Stomach smooth muscle (tissue), 2 donors: ENCODE data around the gene NOC4L.
"Not testable (repeated sequence)": the region's sequence is repeated elsewhere in the genome, so short reads cannot be mapped to it uniquely, and the experiment has no call there.

Source experiments
- H3K27ac ChIP-seq: one replicate; pipeline ENCODE4 v1.7.0; 2013; ENCODE audit warnings: mild to moderate bottlenecking, low read length, inconsistent platforms
- H3K27me3 ChIP-seq, 2 donors: one replicate each; pipeline ENCODE4 v1.7.0; 2013; ENCODE audit warnings: low read length in 2 of 2; ENCODE audit not compliant: insufficient read depth in 2 of 2, control insufficient read depth in 1 of 2
- H3K36me3 ChIP-seq, 2 donors: one replicate each; pipeline ENCODE4 v1.7.0; 2013; ENCODE audit warnings: low read length in 2 of 2; ENCODE audit not compliant: control insufficient read depth in 2 of 2, insufficient read depth in 2 of 2
- H3K4me1 ChIP-seq: one replicate; pipeline ENCODE4 v1.7.0; 2013; ENCODE audit warnings: low read length; ENCODE audit not compliant: control insufficient read depth, insufficient read depth
- H3K4me3 ChIP-seq, 2 donors: one replicate each; pipeline ENCODE4 v1.7.0; 2013; ENCODE audit warnings: low read length in 2 of 2
- H3K9ac ChIP-seq, 2 donors: one replicate each; pipeline ENCODE4 v1.7.0; 2013; ENCODE audit warnings: low read length in 2 of 2, mild to moderate bottlenecking in 1 of 2
- H3K9me3 ChIP-seq, 2 donors: one replicate each; pipeline ENCODE4 v1.7.0; 2013; ENCODE audit warnings: low read length in 2 of 2; ENCODE audit not compliant: control insufficient read depth in 2 of 2
- donor health status: healthy.
- donor health status: Pancreatic carcinoma.

Gene NOC4L

DNA sequence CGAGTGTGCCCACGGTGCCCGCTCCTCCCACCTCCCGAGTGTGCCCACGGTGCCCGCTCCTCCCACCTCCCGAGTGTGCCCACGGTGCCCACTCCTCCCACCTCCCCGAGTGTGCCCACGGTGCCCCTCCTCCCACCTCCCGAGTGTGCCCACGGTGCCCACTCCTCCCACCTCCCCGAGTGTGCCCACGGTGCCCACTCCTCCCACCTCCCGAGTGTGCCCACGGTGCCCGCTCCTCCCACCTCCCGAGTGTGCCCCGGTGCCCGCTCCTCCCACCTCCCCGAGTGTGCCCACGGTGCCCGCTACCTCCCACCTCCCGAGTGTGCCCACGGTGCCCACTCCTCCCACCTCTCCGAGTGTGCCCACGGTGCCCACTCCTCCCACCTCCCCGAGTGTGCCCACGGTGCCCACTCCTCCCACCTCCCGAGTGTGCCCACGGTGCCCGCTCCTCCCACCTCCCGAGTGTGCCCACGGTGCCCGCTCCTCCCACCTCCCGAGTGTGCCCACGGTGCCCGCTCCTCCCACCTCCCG lies 9.5 kb upstream of the NOC4L start:
- H3K36me3 ChIP-seq = peaks cover 4 to 10% of the 10 kb centered on the region in 2 donors
- H3K9ac ChIP-seq, H3K27ac ChIP-seq, H3K4me1 ChIP-seq, H3K9me3 ChIP-seq, H3K4me3 ChIP-seq, H3K27me3 ChIP-seq: not testable (repeated sequence)

DNA sequence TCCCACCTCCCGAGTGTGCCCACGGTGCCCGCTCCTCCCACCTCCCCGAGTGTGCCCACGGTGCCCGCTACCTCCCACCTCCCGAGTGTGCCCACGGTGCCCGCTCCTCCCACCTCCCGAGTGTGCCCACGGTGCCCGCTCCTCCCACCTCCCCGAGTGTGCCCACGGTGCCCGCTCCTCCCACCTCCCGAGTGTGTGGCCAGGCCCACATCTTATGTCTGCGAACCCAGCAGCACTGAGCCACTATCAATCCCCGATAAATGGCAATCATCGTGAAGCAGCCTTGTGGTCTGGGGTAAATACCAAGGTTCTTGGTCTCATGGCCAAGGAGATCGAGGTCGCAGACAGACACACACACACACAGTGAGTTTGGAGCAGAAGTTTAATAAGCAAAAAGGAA lies 8.0 kb upstream of the NOC4L start:
- H3K27me3 ChIP-seq, H3K4me1 ChIP-seq, H3K27ac ChIP-seq, H3K4me3 ChIP-seq, H3K9me3 ChIP-seq, H3K9ac ChIP-seq: not testable (repeated sequence)
- H3K36me3 ChIP-seq = peaks cover 18 to 25% of the 10 kb centered on the region in 2 donors

DNA sequence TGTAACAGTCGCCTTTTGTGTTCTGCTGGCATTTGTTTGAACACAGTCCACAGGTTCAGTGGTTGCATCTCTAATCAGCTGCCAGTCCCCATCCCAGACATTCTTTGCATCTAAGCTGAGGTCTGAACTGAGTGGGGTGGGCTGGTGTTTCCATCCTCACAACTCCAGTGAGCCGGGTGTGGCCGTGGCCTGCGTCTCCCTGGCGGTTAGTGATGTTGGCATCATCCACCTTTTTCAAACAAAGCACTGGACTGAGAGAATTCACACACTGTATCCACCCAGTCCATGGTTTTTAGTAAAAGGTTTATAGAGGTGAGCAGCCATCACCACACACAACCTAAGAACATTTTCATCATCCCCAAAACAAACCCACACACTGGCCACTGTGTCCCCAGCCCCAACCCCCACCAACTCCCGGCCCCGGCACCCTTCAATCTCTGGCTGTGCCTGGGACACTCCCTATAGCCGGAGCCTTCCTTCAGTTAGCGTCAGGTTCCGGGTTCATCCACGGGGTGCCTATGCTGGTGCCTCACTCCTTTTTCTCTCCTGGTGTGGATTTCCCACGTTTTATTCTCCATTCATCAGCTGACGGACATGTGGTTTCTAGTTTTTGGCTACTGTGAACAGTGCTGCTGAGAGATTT lies 6.7 kb upstream of the NOC4L start:
- Histone ChIP-seq H3K36me3 (peaks cover 28 to 32% of the 10 kb centered on the region in 2 donors), H3K4me1 (peaks cover 8% of the 10 kb centered on the region), H3K9me3 (no peaks in the 10 kb centered on the region), H3K9ac (no peak overlapping the region), H3K27ac (no peak overlapping the region), H3K27me3 (no peaks in the 10 kb centered on the region), H3K4me3 (no peak overlapping the region)

DNA sequence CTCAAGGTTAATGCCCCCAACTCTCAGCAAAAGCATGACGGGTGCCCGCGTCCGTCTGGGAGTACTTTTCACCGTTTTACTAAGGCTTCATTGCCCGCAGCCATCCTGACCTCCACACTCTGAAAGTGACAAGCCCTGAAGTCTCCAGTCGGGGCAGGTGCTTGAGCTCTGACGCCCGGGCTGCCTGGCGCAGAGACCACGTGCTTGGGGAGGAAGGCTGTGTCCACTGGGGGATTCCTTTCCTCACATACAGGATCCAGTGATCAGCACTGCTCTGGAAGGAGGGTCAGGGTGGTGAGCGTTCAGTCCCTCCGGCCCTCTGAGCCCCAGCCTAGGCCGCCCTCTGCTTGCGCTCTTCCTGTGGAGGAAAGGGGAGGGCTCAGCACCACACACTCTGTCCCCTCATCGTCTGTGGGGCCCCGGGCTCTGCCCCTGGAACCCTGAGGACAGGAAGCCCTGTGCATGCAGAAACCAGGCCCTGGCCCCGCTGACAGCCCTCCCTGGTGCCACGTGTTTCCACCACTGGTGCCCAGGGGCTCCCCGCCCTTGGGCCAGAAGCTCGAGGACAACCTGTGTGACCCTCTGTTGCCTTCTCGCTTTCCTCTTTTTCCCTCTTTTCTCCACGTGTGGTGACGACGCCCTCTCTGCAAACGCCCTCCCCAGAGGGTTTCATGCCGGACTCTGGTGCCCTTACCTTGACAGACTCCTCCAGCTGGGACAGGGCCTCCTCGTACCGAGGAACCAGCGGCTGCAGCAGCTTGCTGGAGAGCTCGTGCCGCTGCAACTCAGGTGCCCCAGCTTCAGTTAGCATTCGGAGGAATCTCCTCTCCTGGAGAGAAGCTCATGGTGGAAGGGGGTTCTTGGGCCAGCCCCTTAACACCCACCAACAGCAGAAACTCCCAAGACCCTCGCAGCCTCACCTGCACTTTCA lies 5.1 kb upstream of the NOC4L start:
- H3K36me3 ChIP-seq = peaks cover 28 to 32% of the 10 kb centered on the region in 2 donors

DNA sequence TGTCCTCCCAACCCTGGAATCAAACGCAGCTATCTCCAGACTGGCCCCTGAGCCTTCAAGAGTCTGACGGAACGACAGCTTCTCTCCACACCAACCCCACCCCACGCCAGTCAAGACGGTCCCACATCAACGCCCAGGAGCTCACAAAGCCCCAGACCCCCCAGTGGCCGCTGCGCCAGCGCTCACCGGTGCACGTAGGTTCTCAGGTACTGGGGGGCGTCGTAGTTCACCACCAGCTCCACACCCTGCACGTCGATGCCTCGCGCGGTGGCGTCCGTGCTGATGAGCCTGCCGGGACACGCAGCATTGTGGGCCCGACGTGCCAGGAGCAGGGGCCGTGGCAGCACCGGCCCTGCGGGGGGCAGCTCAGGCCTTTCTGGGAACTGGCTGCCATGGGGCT lies 4.3 kb upstream of the NOC4L start:
- no peaks in the 10 kb centered on the region for H3K27me3 ChIP-seq
- peaks cover 28 to 32% of the 10 kb centered on the region in 2 donors for H3K36me3 ChIP-seq
- no peak overlapping the region for H3K4me3 ChIP-seq
- H3K9me3 ChIP-seq = no peaks in the 10 kb centered on the region
- H3K27ac ChIP-seq = no peak overlapping the region
- H3K4me1 ChIP-seq = peaks cover 23% of the 10 kb centered on the region
- no peak overlapping the region for H3K9ac ChIP-seq

More for the DNA sequence above, 5.1 kb upstream of the NOC4L start:
- Histone ChIP-seq H3K9me3 (no peaks in the 10 kb centered on the region), H3K27me3 (no peaks in the 10 kb centered on the region), H3K9ac (no peak overlapping the region), H3K4me1 (peaks cover 20% of the 10 kb centered on the region), H3K27ac (no peak overlapping the region), H3K4me3 (no peak overlapping the region)

DNA sequence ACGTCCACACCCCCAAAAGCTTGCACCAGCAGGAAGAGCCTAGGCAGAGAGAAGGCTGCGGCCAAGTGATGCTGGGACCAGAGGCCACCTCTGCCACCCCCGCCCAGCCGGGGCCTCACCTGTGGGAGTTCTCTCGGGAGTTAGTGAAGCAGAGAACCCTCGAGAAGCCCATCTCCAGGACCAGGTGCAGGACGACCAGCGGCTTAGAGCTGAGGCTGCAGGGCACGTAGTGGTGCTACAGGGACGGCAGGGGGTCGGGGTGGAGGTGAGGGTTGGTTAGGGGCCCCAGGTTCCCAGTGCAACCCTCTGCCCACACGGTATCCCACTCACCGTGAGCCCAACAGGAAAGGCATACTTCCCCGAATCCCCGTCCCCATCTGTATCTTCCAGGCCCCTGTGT lies 3.8 kb upstream of the NOC4L start:
- no peak overlapping the region for H3K27ac ChIP-seq
- no peaks in the 10 kb centered on the region for H3K27me3 ChIP-seq
- peaks cover 29% of the 10 kb centered on the region for H3K4me1 ChIP-seq
- no peak overlapping the region for H3K4me3 ChIP-seq
- H3K9ac ChIP-seq = no peak overlapping the region
- H3K36me3 ChIP-seq = peaks cover 28 to 32% of the 10 kb centered on the region in 2 donors
- no peaks in the 10 kb centered on the region for H3K9me3 ChIP-seq

DNA sequence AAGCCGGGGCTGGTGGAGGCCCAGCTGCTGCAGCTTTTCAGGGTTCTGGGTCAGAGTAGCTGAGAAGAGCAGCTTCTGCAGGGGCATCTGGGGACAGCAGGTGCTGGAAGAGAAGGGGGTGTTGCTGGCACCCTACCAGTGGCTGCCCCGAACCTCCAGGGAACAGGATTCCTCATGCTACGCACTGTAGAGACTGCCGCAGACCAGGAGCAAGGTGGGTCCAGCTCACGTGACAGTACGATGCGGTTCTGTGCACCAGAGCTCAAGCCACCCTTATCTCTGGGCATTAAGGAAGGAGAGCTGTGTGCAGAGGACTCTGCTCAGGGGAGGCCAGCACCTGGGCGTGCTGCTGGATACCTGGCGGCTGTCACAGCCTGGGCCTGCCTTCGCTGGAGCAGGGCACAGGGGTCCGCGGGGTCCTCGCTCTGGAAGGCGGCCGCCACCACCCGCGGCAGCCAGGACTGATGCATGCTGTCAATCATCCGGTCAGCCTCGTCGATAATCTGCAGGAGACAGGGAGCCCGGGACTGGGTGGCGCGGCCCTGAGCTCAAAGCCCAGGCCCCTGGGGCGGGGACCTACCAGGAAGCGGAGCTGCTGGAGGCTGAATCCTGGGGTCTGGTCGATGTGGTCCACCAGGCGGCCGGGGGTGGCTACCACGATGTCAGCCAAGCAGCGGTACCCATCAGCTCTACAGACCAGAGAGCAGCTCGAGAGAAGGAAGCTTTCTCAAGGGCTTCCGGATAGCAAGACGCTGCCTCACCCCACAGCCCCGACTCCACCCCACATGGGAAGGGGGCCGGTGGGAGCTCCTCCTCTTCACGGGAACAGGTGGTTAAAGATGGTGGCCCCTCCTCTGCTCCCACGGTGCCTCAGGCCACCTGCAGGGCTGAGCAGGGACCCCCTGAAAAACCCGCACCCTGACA lies 3.1 kb upstream of the NOC4L start:
- Histone ChIP-seq H3K9ac (no peak overlapping the region), H3K4me1 (peaks cover 31% of the 10 kb centered on the region), H3K4me3 (no peak overlapping the region), H3K9me3 (no peaks in the 10 kb centered on the region), H3K36me3 (peaks cover 28 to 32% of the 10 kb centered on the region in 2 donors), H3K27me3 (no peaks in the 10 kb centered on the region), H3K27ac (no peak overlapping the region)

DNA sequence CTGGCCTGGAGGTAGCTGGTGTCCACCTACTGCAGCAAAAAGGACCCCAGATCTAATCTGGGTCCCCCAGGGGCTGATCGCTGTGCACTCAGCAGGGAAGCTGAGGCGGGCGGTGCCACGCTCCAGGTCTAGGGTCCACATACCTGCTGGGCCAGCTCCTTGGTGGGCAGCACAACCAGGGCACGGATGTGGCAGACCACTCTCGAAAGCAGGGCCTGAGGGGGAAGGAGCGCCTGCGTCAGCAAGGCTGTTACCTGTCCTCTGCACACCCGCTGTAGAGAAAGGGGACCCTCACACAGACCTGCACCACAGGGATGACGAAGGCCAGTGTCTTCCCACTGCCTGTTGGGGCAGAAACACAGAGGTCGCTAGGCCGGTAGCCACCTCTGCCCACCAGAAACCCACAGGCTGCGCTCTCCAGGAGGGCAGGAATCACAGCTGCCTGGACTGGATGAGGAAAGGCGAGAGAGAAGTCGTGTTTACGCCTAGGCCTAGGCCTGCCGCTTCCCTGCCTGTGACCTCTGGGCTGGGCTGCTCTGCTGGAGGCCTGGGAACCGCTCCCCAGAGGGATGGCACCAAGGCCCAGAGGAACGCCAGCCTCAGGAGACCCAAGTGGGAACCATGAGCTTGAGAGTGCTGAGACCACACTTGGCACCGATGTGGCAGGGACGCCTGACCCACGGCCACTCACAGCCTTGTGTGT lies 2.1 kb upstream of the NOC4L start:
- H3K9ac ChIP-seq = no peak overlapping the region
- H3K9me3 ChIP-seq = no peaks in the 10 kb centered on the region
- H3K4me3 ChIP-seq = peak overlapping the region in 1 of 2 donors; percentile 92
- peaks cover 31% of the 10 kb centered on the region for H3K4me1 ChIP-seq
- peaks cover 28 to 32% of the 10 kb centered on the region in 2 donors for H3K36me3 ChIP-seq
- H3K27me3 ChIP-seq = no peaks in the 10 kb centered on the region
- H3K27ac ChIP-seq = no peak overlapping the region

DNA sequence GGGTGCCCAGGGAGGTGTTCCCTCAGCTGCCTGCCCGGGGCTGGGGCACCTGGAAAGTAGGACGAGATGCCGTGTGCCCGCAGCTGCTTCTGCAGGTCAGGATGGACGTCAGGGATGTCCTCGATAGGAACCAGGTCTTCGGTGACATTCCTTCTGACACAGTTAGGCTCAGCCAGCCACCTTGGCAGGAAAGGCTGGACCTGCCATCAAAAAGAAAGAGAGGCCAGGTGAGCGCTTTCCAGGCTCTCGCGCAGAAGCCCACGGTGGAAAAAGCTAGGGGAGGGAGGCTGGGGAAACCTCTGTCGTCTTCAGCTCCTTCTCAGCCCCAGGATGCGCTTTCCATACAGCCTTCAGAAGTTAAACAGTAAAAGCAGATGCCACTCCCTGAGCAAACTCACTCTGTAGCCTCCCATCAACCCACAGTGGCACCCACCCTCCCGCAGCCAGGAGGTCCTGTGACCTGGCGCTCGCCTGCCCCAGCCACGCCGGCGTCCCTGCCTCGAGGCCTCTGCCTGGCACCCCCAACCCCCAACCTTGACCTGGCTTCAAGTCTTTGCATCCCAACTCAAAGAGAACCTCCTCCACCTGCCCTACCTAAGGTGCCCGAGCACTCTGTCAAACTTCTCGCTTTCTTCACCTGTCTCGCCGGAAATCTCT lies 1.4 kb upstream of the NOC4L start:
- H3K4me1 ChIP-seq = peaks cover 31% of the 10 kb centered on the region

More for the DNA sequence above, 1.4 kb upstream of the NOC4L start:
- Histone ChIP-seq H3K36me3 (peaks cover 28 to 32% of the 10 kb centered on the region in 2 donors), H3K9me3 (no peaks in the 10 kb centered on the region), H3K9ac (peak overlapping the region in 1 of 2 donors; percentile 50), H3K27ac (no peak overlapping the region), H3K4me3 (peak overlapping the region; percentile 63 to 92), H3K27me3 (no peaks in the 10 kb centered on the region)
